Progenitor cell of endocrine pancreas (in vitro differentiated cells): ENCODE measurements around the gene JHY. TPM values are rescaled to one million over a fixed set of nuclear protein-coding genes. Genes with fewer than 3 reads are reported as not detected.

ENCODE experiments used
- total RNA-seq: library from RNA; stranded (reverse); gene quantifications from 2 replicates; pipeline ENCODE4 v1.2.1, GENCODE V29; 2021

Gene JHY
- total RNA-seq, 1 donor from 2014 or later, result 3.5 TPM

Other genes starting within 250 kb of the JHY start
- 2.4 and 4.9 TPM in 2 replicates for gene UBASH3B, start 227.0 kb upstream of the JHY start, total RNA-seq
- not detected in 2 replicates for gene CRTAM, start 44.3 kb upstream of the JHY start, total RNA-seq
- gene BSX, start 99.1 kb downstream of the JHY start, total RNA-seq, result not detected in 2 replicates
- 1,127 and 1,140 TPM in 2 replicates for gene HSPA8, start 179.4 kb downstream of the JHY start, total RNA-seq